Endothelial cell of umbilical vein (primary cell): ENCODE data around the gene DOCK4. TPM values are rescaled to one million over a fixed set of nuclear protein-coding genes. Genes with fewer than 3 reads are reported as not detected.

Experiments
- BruUV-seq: library from RNA; stranded (reverse); fragments of 400-500 nt; replicated peaks from 2 replicates; lab custom pipeline; 2021; lab: Mats Ljungman, UMichigan
- CTCF ChIA-PET: fragments of 300-600, 350-600 bp; sonication (Branson Sonifier 250); formaldehyde crosslinking; loops from one replicate; lab custom pipeline; 2021; ENCODE audit warnings: antibody characterized with exemption, inconsistent platforms; lab: Charles Lee
- POLR2A ChIA-PET: fragments of 300-600, 350-600 bp; sonication (Branson Sonifier 250); formaldehyde crosslinking; loops from one replicate; lab custom pipeline; 2021; ENCODE audit warnings: antibody characterized with exemption, inconsistent platforms; lab: Charles Lee
- DNase-seq: peaks from one replicate; pipeline ENCODE4 v3.0.0-alpha.2; 2011; ENCODE audit warnings: low read depth, low spot score
- FAIRE-seq: peaks from 2 replicates; lab custom pipeline; 2011; peaks lifted over from hg19 to GRCh38; lab: Jason Lieb, UNC
- H2AFZ ChIP-seq: 2 replicates; pipeline ENCODE4 v1.6.0; 2012; ENCODE audit warnings: low read depth, low read length, control low read depth, inconsistent platforms
- H3K27ac ChIP-seq: 2 replicates; pipeline ENCODE4 v1.5.1; 2011; ENCODE audit warnings: low read depth, mild to moderate bottlenecking, control low read depth, low read length, moderate library complexity; ENCODE audit not compliant: insufficient read depth
- H3K27me3 ChIP-seq, 2 experiments: 2 replicates each; pipeline versions ENCODE4 v1.6.0 to v1.6.1; 2011; ENCODE audit warnings: low read length in 2 of 2, mixed read lengths in 1 of 2; ENCODE audit not compliant: control insufficient read depth in 2 of 2, insufficient read depth in 2 of 2
- H3K36me3 ChIP-seq, 2 experiments: 2 replicates in 1 of 2; 3 replicates in 1 of 2; pipeline ENCODE4 v1.5.1; 2011; ENCODE audit warnings: low read length in 2 of 2, mild to moderate bottlenecking in 1 of 2, moderate library complexity in 1 of 2; ENCODE audit not compliant: control insufficient read depth in 2 of 2, insufficient read depth in 2 of 2; ENCODE audit errors: extremely low read depth in 1 of 2
- H3K4me1 ChIP-seq: 3 replicates; pipeline ENCODE4 v1.5.1; 2011; ENCODE audit warnings: mild to moderate bottlenecking, low read length; ENCODE audit not compliant: control insufficient read depth, insufficient read depth; ENCODE audit errors: extremely low read depth
- H3K4me2 ChIP-seq: 2 replicates; pipeline ENCODE4 v1.6.1; 2011; ENCODE audit warnings: low read length, control low read depth, mixed read lengths; ENCODE audit not compliant: insufficient read depth
- H3K4me3 ChIP-seq, 3 experiments: fragments of 200-600 bp in 1 of 3; sonication (generic), shearing (Covaris generic) in 1 of 3; replicated peaks in 1 of 3; 2 replicates each; pipeline ENCODE4 v1.5.1; 2011 to 2016; ENCODE audit warnings: control low read depth in 3 of 3, low read length in 3 of 3, mild to moderate bottlenecking in 2 of 3, inconsistent platforms in 1 of 3, low read depth in 1 of 3, moderate library complexity in 1 of 3; ENCODE audit not compliant: insufficient read depth in 1 of 3
- H3K79me2 ChIP-seq: 2 replicates; pipeline ENCODE4 v1.6.0; 2012; ENCODE audit warnings: low read length, inconsistent platforms; ENCODE audit not compliant: control insufficient read depth, insufficient read depth
- H3K9ac ChIP-seq: replicated peaks from 2 replicates; pipeline ENCODE3; 2011; ENCODE audit warnings: low read length, control low read depth; ENCODE audit not compliant: insufficient read depth; ENCODE audit errors: extremely low read depth
- H3K9me1 ChIP-seq: replicated peaks from 3 replicates; pipeline ENCODE4 v1.6.0; 2011; ENCODE audit warnings: mild to moderate bottlenecking, low read length; ENCODE audit not compliant: control insufficient read depth, insufficient read depth; ENCODE audit errors: extremely low read depth
- H3K9me3 ChIP-seq: replicated peaks from 2 replicates; pipeline ENCODE4 v1.5.1; 2012; ENCODE audit warnings: low read length, inconsistent platforms; ENCODE audit not compliant: control insufficient read depth, insufficient read depth
- H4K20me1 ChIP-seq: replicated peaks from 2 replicates; pipeline ENCODE3; 2011; ENCODE audit warnings: mild to moderate bottlenecking, low read length; ENCODE audit not compliant: control insufficient read depth, insufficient read depth; ENCODE audit errors: extremely low read depth
- EZH2 ChIP-seq: IDR thresholded peaks from 2 replicates; pipeline ENCODE4 v1.6.1; 2012; ENCODE audit warnings: borderline replicate concordance, low read depth, mild to moderate bottlenecking, moderate library complexity, low read length, inconsistent platforms; ENCODE audit not compliant: severe bottlenecking
- FOS ChIP-seq: IDR thresholded peaks from 2 replicates; pipeline ENCODE4 v1.6.1; 2011; ENCODE audit warnings: mild to moderate bottlenecking, low read length, moderate library complexity, borderline replicate concordance; ENCODE audit not compliant: insufficient read depth
- GATA2 ChIP-seq: IDR thresholded peaks from 2 replicates; pipeline ENCODE4 v1.7.0; 2011; ENCODE audit warnings: low read depth, mild to moderate bottlenecking, moderate library complexity, mixed read lengths, low read length; ENCODE audit not compliant: insufficient read length, insufficient read depth
- JUN ChIP-seq: IDR thresholded peaks from 2 replicates; pipeline ENCODE4 v1.6.1; 2011; ENCODE audit warnings: borderline replicate concordance, low read depth; ENCODE audit not compliant: insufficient read length, insufficient read depth
- MYC ChIP-seq: IDR thresholded peaks from one replicate; pipeline ENCODE4 v1.6.1; 2011; ENCODE audit warnings: mild to moderate bottlenecking, low read depth, low read length
- POLR2A ChIP-seq: IDR thresholded peaks from 2 replicates; pipeline ENCODE4 v1.6.1; 2012; ENCODE audit warnings: low read depth, mild to moderate bottlenecking, control low read depth, low read length
- POLR2AphosphoS5 ChIP-seq: IDR thresholded peaks from 2 replicates; pipeline ENCODE4 v1.6.1; 2012; ENCODE audit warnings: low read depth, mild to moderate bottlenecking, control low read depth, low read length, moderate library complexity; ENCODE audit not compliant: insufficient read depth
- dilution Hi-C: fragments of 300-500 bp; cut with MboI; formaldehyde crosslinking; loops from one replicate; pipeline ENCODE4 v1.15.0; 2019; ENCODE audit warnings: low sequenced_read_pairs; ENCODE audit not compliant: extremely low pct_ligation_motif_present
- intact Hi-C: fragments of 100-400 bp; cut with micrococcal nuclease; formaldehyde crosslinking; loops from one replicate; pipeline ENCODE4 v1.10.0; 2022
- polyA plus RNA-seq, 4 experiments: library from polyadenylated mRNA; depleted of rRNA in 3 of 4; stranded (reverse) in 3 of 4; unstranded in 1 of 4; fragments of >200 nt; gene quantifications; 2 replicates each; pipeline versions ENCODE4 v1.2.1 to v1.2.3, GENCODE V29; 2011 to 2012; ENCODE audit warnings: missing spikeins in 1 of 4
- total RNA-seq: library from RNA; stranded (reverse); gene quantifications from 2 replicates; pipeline ENCODE4 v1.2.3, GENCODE V29; 2021
- TF ChIP-seq, protein P1 (sequence below): IDR thresholded peaks from 2 replicates; pipeline ENCODE4 v1.6.1; 2011; ENCODE audit not compliant: insufficient read depth, insufficient read length
- TF ChIP-seq, protein P2 (sequence below), 2 donors: IDR thresholded peaks; 1 replicate in 1 of 2; 2 replicates in 1 of 2; pipeline ENCODE4 v1.5.1; 2011; ENCODE audit warnings: low read length in 2 of 2, mild to moderate bottlenecking in 2 of 2, moderate library complexity in 2 of 2, control low read depth in 1 of 2, inconsistent platforms in 1 of 2, low read depth in 1 of 2; ENCODE audit not compliant: insufficient read depth in 1 of 2; ENCODE audit errors: extremely low read depth in 1 of 2

The DOCK4 gene
- total and polyA plus RNA-seq, 2 donors (not counting 3 experiments of a cell fraction or from before 2014, with no cell fraction given): 47.4 to 164 TPM

DNA sequence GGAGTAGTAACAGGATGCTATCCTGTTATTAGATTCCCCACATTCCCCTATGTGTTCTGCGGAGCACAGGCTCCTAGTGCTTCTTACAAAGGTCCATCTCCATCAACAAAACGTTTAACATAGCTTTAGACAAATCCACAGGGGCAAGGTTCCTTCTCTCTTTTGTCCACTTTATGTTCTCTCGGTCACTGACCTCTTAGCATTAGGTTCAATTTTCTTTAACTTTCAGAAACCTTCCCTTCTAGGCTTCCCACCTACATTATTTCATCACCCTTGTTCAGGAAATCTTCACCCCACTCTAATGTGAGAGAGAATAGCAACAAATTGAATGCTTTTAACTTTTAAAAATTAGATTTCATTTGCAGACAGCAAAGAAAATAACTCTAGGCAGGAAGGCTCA, 84.9 kb downstream of the DOCK4 start:
- no peaks in the 10 kb centered on the region for H3K4me1 ChIP-seq
- intact Hi-C loops (no loop called here), dilution Hi-C loops (no loop called here)
- POLR2A ChIA-PET: no interaction called here
- peaks cover 0 to 3% of the 10 kb centered on the region in 2 experiments for H3K36me3 ChIP-seq
- no peak overlapping the region for H3K4me2 ChIP-seq
- no peak overlapping the region for H2AFZ ChIP-seq
- no TSS peak for BruUV-seq
- no peak overlapping the region for H3K4me3 ChIP-seq
- H4K20me1 ChIP-seq: peaks cover 20% of the 10 kb centered on the region
- H3K9ac ChIP-seq: no peak overlapping the region
- CTCF ChIA-PET: no interaction called here
- H3K27ac ChIP-seq: no peak overlapping the region
- H3K27me3 ChIP-seq: no peaks in the 10 kb centered on the region
- TF ChIP-seq POLR2A (no peak), POLR2AphosphoS5 (no peak), JUN (no peak), MYC (no peak), GATA2 (no peak)
- TF ChIP-seq, protein P1, sequence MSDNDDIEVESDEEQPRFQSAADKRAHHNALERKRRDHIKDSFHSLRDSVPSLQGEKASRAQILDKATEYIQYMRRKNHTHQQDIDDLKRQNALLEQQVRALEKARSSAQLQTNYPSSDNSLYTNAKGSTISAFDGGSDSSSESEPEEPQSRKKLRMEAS: no peak
- H3K9me3 ChIP-seq: no peaks in the 10 kb centered on the region
- peaks cover 98% of the 10 kb centered on the region for H3K79me2 ChIP-seq
- DNase-seq (no peak), FAIRE-seq (no peak)
- no peaks in the 10 kb centered on the region for H3K9me1 ChIP-seq

DNA sequence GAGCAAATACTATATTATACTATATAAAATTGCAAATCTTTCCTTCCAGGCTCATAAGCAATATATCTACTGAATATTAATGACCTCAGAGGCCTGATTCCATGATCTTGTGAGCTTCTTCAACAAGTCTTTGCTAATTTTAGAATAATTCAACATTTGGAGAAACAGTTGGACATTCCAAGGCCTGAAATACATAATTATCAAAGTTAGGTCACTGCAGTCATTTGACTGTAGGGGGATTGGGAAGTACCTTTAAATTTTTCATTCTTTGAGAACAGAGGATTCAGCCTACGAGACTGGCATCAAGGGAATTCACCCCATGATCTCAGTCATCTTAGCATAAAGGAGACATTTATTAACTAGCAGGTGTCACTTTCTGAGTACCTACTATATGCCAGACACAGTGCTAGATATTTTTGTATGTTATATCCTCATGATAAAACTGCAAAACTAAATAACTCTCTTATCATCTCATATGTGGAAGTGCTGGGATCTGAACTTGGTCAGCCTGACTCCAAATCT, 85.4 kb downstream of the DOCK4 start:
- DNase-seq: no peak
- no peak for FAIRE-seq
- H3K9me3 ChIP-seq: no peaks in the 10 kb centered on the region
- peaks cover 21% of the 10 kb centered on the region for H4K20me1 ChIP-seq
- no peak for TF ChIP-seq MYC
- no peak for TF ChIP-seq POLR2AphosphoS5
- TF ChIP-seq, protein P2, sequence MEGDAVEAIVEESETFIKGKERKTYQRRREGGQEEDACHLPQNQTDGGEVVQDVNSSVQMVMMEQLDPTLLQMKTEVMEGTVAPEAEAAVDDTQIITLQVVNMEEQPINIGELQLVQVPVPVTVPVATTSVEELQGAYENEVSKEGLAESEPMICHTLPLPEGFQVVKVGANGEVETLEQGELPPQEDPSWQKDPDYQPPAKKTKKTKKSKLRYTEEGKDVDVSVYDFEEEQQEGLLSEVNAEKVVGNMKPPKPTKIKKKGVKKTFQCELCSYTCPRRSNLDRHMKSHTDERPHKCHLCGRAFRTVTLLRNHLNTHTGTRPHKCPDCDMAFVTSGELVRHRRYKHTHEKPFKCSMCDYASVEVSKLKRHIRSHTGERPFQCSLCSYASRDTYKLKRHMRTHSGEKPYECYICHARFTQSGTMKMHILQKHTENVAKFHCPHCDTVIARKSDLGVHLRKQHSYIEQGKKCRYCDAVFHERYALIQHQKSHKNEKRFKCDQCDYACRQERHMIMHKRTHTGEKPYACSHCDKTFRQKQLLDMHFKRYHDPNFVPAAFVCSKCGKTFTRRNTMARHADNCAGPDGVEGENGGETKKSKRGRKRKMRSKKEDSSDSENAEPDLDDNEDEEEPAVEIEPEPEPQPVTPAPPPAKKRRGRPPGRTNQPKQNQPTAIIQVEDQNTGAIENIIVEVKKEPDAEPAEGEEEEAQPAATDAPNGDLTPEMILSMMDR (IDR thresholded peaks at IDR 0.05; ENCODE audit: extremely low read depth in 1 of 2, insufficient read depth in 1 of 2, low read depth in 1 of 2, low read length in 2 of 2): no peak
- TF ChIP-seq EZH2: no peak
- TF ChIP-seq POLR2A: no peak
- no peak for TF ChIP-seq FOS
- no peak for TF ChIP-seq JUN
- TF ChIP-seq GATA2: no peak
- TF ChIP-seq, protein P1: no peak
- intact Hi-C loops (no loop called here), dilution Hi-C loops (no loop called here)
- no peaks in the 10 kb centered on the region for H3K4me1 ChIP-seq
- ChIA-PET POLR2A (no interaction called here), CTCF (no interaction called here)
- no peaks in the 10 kb centered on the region for H3K27me3 ChIP-seq
- peaks cover 0 to 3% of the 10 kb centered on the region in 2 experiments for H3K36me3 ChIP-seq
- H3K4me2 ChIP-seq: no peak overlapping the region
- no peak overlapping the region for H2AFZ ChIP-seq
- no TSS peak for BruUV-seq
- peaks cover 98% of the 10 kb centered on the region for H3K79me2 ChIP-seq
- H3K4me3 ChIP-seq: no peak overlapping the region
- no peak overlapping the region for H3K9ac ChIP-seq
- no peaks in the 10 kb centered on the region for H3K9me1 ChIP-seq
- H3K27ac ChIP-seq: no peak overlapping the region
